A549 (cell line): ENCODE data around the gene PSMB5.

Experiments
- ATOH8 ChIP-seq: fragments of 250-450 bp; sonication (Bioruptor Pico); IDR thresholded peaks from 2 replicates; pipeline ENCODE4 v1.5.0; 2020; ENCODE audit warnings: low read depth, mild to moderate bottlenecking, moderate library complexity
- BHLHE40 ChIP-seq: IDR thresholded peaks from 2 replicates; pipeline ENCODE4 v1.6.1; 2012; ENCODE audit warnings: low read depth, low read length, inconsistent platforms
- CTCF ChIP-seq: fragments of >200 bp; sonication (Bioruptor Twin); formaldehyde crosslinking; IDR thresholded peaks from 3 replicates; pipeline ENCODE4 v1.5.1; 2016
- NFE2L2 ChIP-seq: fragments of 150-350 bp; conservative IDR thresholded peaks from 2 replicates; pipeline ENCODE4 v1.6.1; 2014; ENCODE audit warnings: low read length
- NR3C1 ChIP-seq: fragments of >200 bp; sonication (Bioruptor Twin); formaldehyde crosslinking; IDR thresholded peaks from 3 replicates; pipeline ENCODE4 v1.6.1; 2017
- POLR2A ChIP-seq: IDR thresholded peaks from 2 replicates; pipeline ENCODE4 v1.6.1; 2012; ENCODE audit warnings: mild to moderate bottlenecking, low read length
- RAD21 ChIP-seq, 2 experiments: fragments of >200 bp in 1 of 2; sonication (Bioruptor Twin) in 1 of 2; formaldehyde crosslinking in 1 of 2; IDR thresholded peaks in 1 of 2; conservative IDR thresholded peaks in 1 of 2; 2 replicates in 1 of 2; 3 replicates in 1 of 2; pipeline ENCODE4 v1.6.1; 2012 to 2018; ENCODE audit warnings: inconsistent platforms in 1 of 2
- REST ChIP-seq: fragments of 200-600 bp; sonication (generic); IDR thresholded peaks from 2 replicates; pipeline ENCODE4 v1.6.1; 2016; ENCODE audit warnings: antibody characterized with exemption, mild to moderate bottlenecking, moderate library complexity
- RFX5 ChIP-seq: fragments of 450-650 bp; IDR thresholded peaks from 2 replicates; pipeline ENCODE4 v1.7.1; 2014; ENCODE audit warnings: antibody characterized with exemption, mild to moderate bottlenecking, moderate library complexity
- TP53 ChIP-seq: fragments of 250-450 bp; sonication (Bioruptor Pico); IDR thresholded peaks from 2 replicates; pipeline ENCODE4 v1.5.0; 2021; ENCODE audit warnings: mild to moderate bottlenecking, moderate library complexity
- ZC3H11A ChIP-seq: fragments of 450-650 bp; IDR thresholded peaks from 2 replicates; pipeline ENCODE4 v1.6.1; 2014; ENCODE audit warnings: antibody characterized with exemption, mild to moderate bottlenecking
- ZNF302 ChIP-seq: fragments of 250-450 bp; sonication (Bioruptor Pico); IDR thresholded peaks from 2 replicates; pipeline ENCODE4 v1.9.0; 2021; ENCODE audit warnings: inconsistent platforms, mild to moderate bottlenecking, moderate library complexity

- TF ChIP-seq NR3C1: no peak
- TF ChIP-seq CTCF: no peak
- TF ChIP-seq RAD21 (conservative IDR thresholded peaks at IDR 0.05 in 1 of 2, IDR thresholded peaks at IDR 0.05 in 1 of 2): no peak
- TF ChIP-seq POLR2A: no peak
- no peak for TF ChIP-seq TP53
- TF ChIP-seq ZNF302: no peak
- TF ChIP-seq BHLHE40: no peak
- no peak for TF ChIP-seq ATOH8
- TF ChIP-seq REST: no peak
- no peak for TF ChIP-seq ZC3H11A
- TF ChIP-seq NFE2L2: no peak
- no peak for TF ChIP-seq RFX5
Observed at GRCh38 chr14:23009483-23009938, 25.2 kb downstream of the PSMB5 start.
